Fibroblast of lung (primary cell): ENCODE measurements around the gene ABHD17C. TPM values are rescaled to one million over a fixed set of nuclear protein-coding genes. Genes with fewer than 3 reads are reported as not detected.

Source experiments
- DNase-seq, 2 donors: peaks; one replicate each; pipeline versions ENCODE4 v3.0.0 to v3.0.0-alpha.2; 2010; ENCODE audit warnings: low read depth in 2 of 2
- H2AFZ ChIP-seq: 2 replicates; pipeline ENCODE4 v1.5.1; 2012; ENCODE audit warnings: low read length, control low read depth, inconsistent platforms
- H3K27ac ChIP-seq: 2 replicates; pipeline ENCODE4 v1.5.1; 2011; ENCODE audit warnings: low read length, control low read depth; ENCODE audit not compliant: insufficient read depth
- H3K27me3 ChIP-seq: 2 replicates; pipeline ENCODE4 v1.5.1; 2011; ENCODE audit warnings: mild to moderate bottlenecking, low read length; ENCODE audit not compliant: control insufficient read depth, insufficient read depth
- H3K36me3 ChIP-seq: 2 replicates; pipeline ENCODE4 v1.5.1; 2011; ENCODE audit warnings: low read length; ENCODE audit not compliant: control insufficient read depth, insufficient read depth
- H3K4me1 ChIP-seq: 2 replicates; pipeline ENCODE4 v1.5.1; 2011; ENCODE audit warnings: low read length; ENCODE audit not compliant: control insufficient read depth, insufficient read depth; ENCODE audit errors: extremely low read depth
- H3K4me2 ChIP-seq: 2 replicates; pipeline ENCODE4 v1.5.1; 2011; ENCODE audit warnings: low read length, control low read depth; ENCODE audit not compliant: insufficient read depth; ENCODE audit errors: extremely low read depth
- H3K4me3 ChIP-seq, 4 experiments: fragments of 200-600 bp in 1 of 4; sonication (generic) in 1 of 4; replicated peaks in 1 of 4; 2 replicates each; pipeline ENCODE4 v1.5.1; 2011 to 2016; ENCODE audit warnings: low read length in 4 of 4, low read depth in 3 of 4, mild to moderate bottlenecking in 3 of 4, control low read depth in 2 of 4, inconsistent platforms in 1 of 4, mixed read lengths in 1 of 4; ENCODE audit not compliant: insufficient read depth in 1 of 4; ENCODE audit errors: control extremely low read depth in 1 of 4
- H3K79me2 ChIP-seq: 2 replicates; pipeline ENCODE4 v1.5.1; 2012; ENCODE audit warnings: mild to moderate bottlenecking, low read length, inconsistent platforms; ENCODE audit not compliant: control insufficient read depth, insufficient read depth
- H3K9ac ChIP-seq: 2 replicates; pipeline ENCODE4 v1.5.1; 2011; ENCODE audit warnings: mild to moderate bottlenecking, low read length, control low read depth; ENCODE audit not compliant: insufficient read depth
- H3K9me3 ChIP-seq: 2 replicates; pipeline ENCODE4 v1.5.1; 2012; ENCODE audit warnings: low read depth, low read length; ENCODE audit not compliant: control insufficient read depth, insufficient read depth
- H4K20me1 ChIP-seq: 2 replicates; pipeline ENCODE4 v1.5.1; 2011; ENCODE audit warnings: low read length; ENCODE audit not compliant: control insufficient read depth, insufficient read depth; ENCODE audit errors: extremely low read depth
- CTCF ChIP-seq, 2 donors: IDR thresholded peaks in 1 of 2; conservative IDR thresholded peaks in 1 of 2; 1 replicate in 1 of 2; 2 replicates in 1 of 2; pipeline ENCODE4 v1.5.1; 2011 to 2012; ENCODE audit warnings: low read length in 2 of 2, control low read depth in 1 of 2, inconsistent platforms in 1 of 2, low read depth in 1 of 2, mild to moderate bottlenecking in 1 of 2
- EZH2 ChIP-seq: IDR thresholded peaks from 2 replicates; pipeline ENCODE4 v1.5.1; 2012; ENCODE audit warnings: low read length, control low read depth, mild to moderate bottlenecking; ENCODE audit errors: missing control alignments
- polyA plus RNA-seq, 2 donors: library from polyadenylated mRNA; depleted of rRNA in 1 of 2; stranded (reverse) in 1 of 2; unstranded in 1 of 2; fragments of >200 nt; gene quantifications; 2 replicates each; pipeline ENCODE4 v1.2.1, GENCODE V29; 2011 to 2012; ENCODE audit warnings: missing spikeins in 1 of 2
- total RNA-seq: library from RNA; depleted of rRNA; stranded (reverse); fragments of >200 nt; gene quantifications from 2 replicates; pipeline ENCODE4 v1.2.1, GENCODE V29; 2014

ABHD17C gene
- total and polyA plus RNA-seq, 2 donors (not counting 1 experiment from before 2014, with no cell fraction given): 14.0 to 38.7 TPM

GRCh38 chr15:80785811-80786354 is 90.8 kb downstream of the ABHD17C start:
- H4K20me1 ChIP-seq: no peaks in the 10 kb centered on the region
- no peak for DNase-seq
- H3K36me3 ChIP-seq: peaks cover 6% of the 10 kb centered on the region
- H3K27me3 ChIP-seq: no peaks in the 10 kb centered on the region
- H3K4me3 ChIP-seq: peak overlapping the region in 1 of 4 experiments; percentile 82
- no peaks in the 10 kb centered on the region for H3K9me3 ChIP-seq
- H3K9ac ChIP-seq: no peak overlapping the region
- no peak overlapping the region for H2AFZ ChIP-seq
- H3K4me2 ChIP-seq: no peak overlapping the region
- H3K4me1 ChIP-seq: no peaks in the 10 kb centered on the region
- no peak overlapping the region for H3K27ac ChIP-seq
- H3K79me2 ChIP-seq: peaks cover 5% of the 10 kb centered on the region
- TF ChIP-seq CTCF (conservative IDR thresholded peaks at IDR 0.05 in 1 of 2, IDR thresholded peaks at IDR 0.05 in 1 of 2; ENCODE audit: low read depth in 1 of 2, low read length in 2 of 2) (no peak), EZH2 (no peak)

- no peak overlapping the region for H3K4me2 ChIP-seq
These were observed 92.2 kb downstream of the ABHD17C start for GRCh38 chr15:80787316-80787715.

GRCh38 chr15:80788536-80788935 is 93.4 kb downstream of the ABHD17C start:
- Histone ChIP-seq H3K27ac (peak overlapping the region; percentile 38), H3K9me3 (no peaks in the 10 kb centered on the region), H3K4me3 (no peak overlapping the region), H3K4me2 (no peak overlapping the region), H3K79me2 (no peaks in the 10 kb centered on the region), H3K27me3 (no peaks in the 10 kb centered on the region), H3K9ac (no peak overlapping the region), H3K36me3 (peaks cover 9% of the 10 kb centered on the region), H3K4me1 (no peaks in the 10 kb centered on the region), H2AFZ (no peak overlapping the region), H4K20me1 (no peaks in the 10 kb centered on the region)
- TF ChIP-seq CTCF (conservative IDR thresholded peaks at IDR 0.05 in 1 of 2, IDR thresholded peaks at IDR 0.05 in 1 of 2; ENCODE audit: low read depth in 1 of 2, low read length in 2 of 2) (no peak), EZH2 (no peak)
- DNase-seq: peak in 1 of 2 donors; percentile 15

More at GRCh38 chr15:80787316-80787715, 92.2 kb downstream of the ABHD17C start:
- H3K36me3 ChIP-seq: peaks cover 5% of the 10 kb centered on the region
- H3K4me1 ChIP-seq: no peaks in the 10 kb centered on the region
- peak overlapping the region; percentile 32 for H3K27ac ChIP-seq
- peak overlapping the region in 1 of 4 experiments; percentile 9 for H3K4me3 ChIP-seq
- H3K9ac ChIP-seq: no peak overlapping the region
- H2AFZ ChIP-seq: no peak overlapping the region
- peaks cover 3% of the 10 kb centered on the region for H3K79me2 ChIP-seq
- H3K9me3 ChIP-seq: no peaks in the 10 kb centered on the region
- no peak for DNase-seq
- no peaks in the 10 kb centered on the region for H4K20me1 ChIP-seq
- TF ChIP-seq CTCF (conservative IDR thresholded peaks at IDR 0.05 in 1 of 2, IDR thresholded peaks at IDR 0.05 in 1 of 2; ENCODE audit: low read depth in 1 of 2, low read length in 2 of 2) (no peak), EZH2 (no peak)
- no peaks in the 10 kb centered on the region for H3K27me3 ChIP-seq
